Endothelial cell of umbilical vein (primary cell): ENCODE measurements around the gene PRDM2. TPM values are rescaled to one million over a fixed set of nuclear protein-coding genes. Genes with fewer than 3 reads are reported as not detected.

Experiments used
- BruUV-seq: library from RNA; stranded (reverse); fragments of 400-500 nt; replicated peaks from 2 replicates; lab custom pipeline; 2021; lab: Mats Ljungman, UMichigan
- CTCF ChIA-PET: fragments of 300-600, 350-600 bp; sonication (Branson Sonifier 250); formaldehyde crosslinking; loops from one replicate; lab custom pipeline; 2021; ENCODE audit warnings: antibody characterized with exemption, inconsistent platforms; lab: Charles Lee
- POLR2A ChIA-PET: fragments of 300-600, 350-600 bp; sonication (Branson Sonifier 250); formaldehyde crosslinking; loops from one replicate; lab custom pipeline; 2021; ENCODE audit warnings: antibody characterized with exemption, inconsistent platforms; lab: Charles Lee
- DNase-seq: peaks from one replicate; pipeline ENCODE4 v3.0.0-alpha.2; 2011; ENCODE audit warnings: low read depth, low spot score
- FAIRE-seq: peaks from 2 replicates; lab custom pipeline; 2011; peaks lifted over from hg19 to GRCh38; lab: Jason Lieb, UNC
- H2AFZ ChIP-seq: 2 replicates; pipeline ENCODE4 v1.6.0; 2012; ENCODE audit warnings: low read depth, low read length, control low read depth, inconsistent platforms
- H3K27ac ChIP-seq: 2 replicates; pipeline ENCODE4 v1.5.1; 2011; ENCODE audit warnings: low read depth, mild to moderate bottlenecking, control low read depth, low read length, moderate library complexity; ENCODE audit not compliant: insufficient read depth
- H3K27me3 ChIP-seq, 2 experiments: 2 replicates each; pipeline versions ENCODE4 v1.6.0 to v1.6.1; 2011; ENCODE audit warnings: low read length in 2 of 2, mixed read lengths in 1 of 2; ENCODE audit not compliant: control insufficient read depth in 2 of 2, insufficient read depth in 2 of 2
- H3K36me3 ChIP-seq, 2 experiments: 2 replicates in 1 of 2; 3 replicates in 1 of 2; pipeline ENCODE4 v1.5.1; 2011; ENCODE audit warnings: low read length in 2 of 2, mild to moderate bottlenecking in 1 of 2, moderate library complexity in 1 of 2; ENCODE audit not compliant: control insufficient read depth in 2 of 2, insufficient read depth in 2 of 2; ENCODE audit errors: extremely low read depth in 1 of 2
- H3K4me1 ChIP-seq: 3 replicates; pipeline ENCODE4 v1.5.1; 2011; ENCODE audit warnings: mild to moderate bottlenecking, low read length; ENCODE audit not compliant: control insufficient read depth, insufficient read depth; ENCODE audit errors: extremely low read depth
- H3K4me2 ChIP-seq: 2 replicates; pipeline ENCODE4 v1.6.1; 2011; ENCODE audit warnings: low read length, control low read depth, mixed read lengths; ENCODE audit not compliant: insufficient read depth
- H3K4me3 ChIP-seq, 3 experiments: fragments of 200-600 bp in 1 of 3; sonication (generic), shearing (Covaris generic) in 1 of 3; replicated peaks in 1 of 3; 2 replicates each; pipeline ENCODE4 v1.5.1; 2011 to 2016; ENCODE audit warnings: control low read depth in 3 of 3, low read length in 3 of 3, mild to moderate bottlenecking in 2 of 3, inconsistent platforms in 1 of 3, low read depth in 1 of 3, moderate library complexity in 1 of 3; ENCODE audit not compliant: insufficient read depth in 1 of 3
- H3K79me2 ChIP-seq: 2 replicates; pipeline ENCODE4 v1.6.0; 2012; ENCODE audit warnings: low read length, inconsistent platforms; ENCODE audit not compliant: control insufficient read depth, insufficient read depth
- H3K9ac ChIP-seq: replicated peaks from 2 replicates; pipeline ENCODE3; 2011; ENCODE audit warnings: low read length, control low read depth; ENCODE audit not compliant: insufficient read depth; ENCODE audit errors: extremely low read depth
- H3K9me1 ChIP-seq: replicated peaks from 3 replicates; pipeline ENCODE4 v1.6.0; 2011; ENCODE audit warnings: mild to moderate bottlenecking, low read length; ENCODE audit not compliant: control insufficient read depth, insufficient read depth; ENCODE audit errors: extremely low read depth
- H3K9me3 ChIP-seq: replicated peaks from 2 replicates; pipeline ENCODE4 v1.5.1; 2012; ENCODE audit warnings: low read length, inconsistent platforms; ENCODE audit not compliant: control insufficient read depth, insufficient read depth
- H4K20me1 ChIP-seq: replicated peaks from 2 replicates; pipeline ENCODE3; 2011; ENCODE audit warnings: mild to moderate bottlenecking, low read length; ENCODE audit not compliant: control insufficient read depth, insufficient read depth; ENCODE audit errors: extremely low read depth
- EZH2 ChIP-seq: IDR thresholded peaks from 2 replicates; pipeline ENCODE4 v1.6.1; 2012; ENCODE audit warnings: borderline replicate concordance, low read depth, mild to moderate bottlenecking, moderate library complexity, low read length, inconsistent platforms; ENCODE audit not compliant: severe bottlenecking
- FOS ChIP-seq: IDR thresholded peaks from 2 replicates; pipeline ENCODE4 v1.6.1; 2011; ENCODE audit warnings: mild to moderate bottlenecking, low read length, moderate library complexity, borderline replicate concordance; ENCODE audit not compliant: insufficient read depth
- GATA2 ChIP-seq: IDR thresholded peaks from 2 replicates; pipeline ENCODE4 v1.7.0; 2011; ENCODE audit warnings: low read depth, mild to moderate bottlenecking, moderate library complexity, mixed read lengths, low read length; ENCODE audit not compliant: insufficient read length, insufficient read depth
- JUN ChIP-seq: IDR thresholded peaks from 2 replicates; pipeline ENCODE4 v1.6.1; 2011; ENCODE audit warnings: borderline replicate concordance, low read depth; ENCODE audit not compliant: insufficient read length, insufficient read depth
- MYC ChIP-seq: IDR thresholded peaks from one replicate; pipeline ENCODE4 v1.6.1; 2011; ENCODE audit warnings: mild to moderate bottlenecking, low read depth, low read length
- POLR2A ChIP-seq: IDR thresholded peaks from 2 replicates; pipeline ENCODE4 v1.6.1; 2012; ENCODE audit warnings: low read depth, mild to moderate bottlenecking, control low read depth, low read length
- POLR2AphosphoS5 ChIP-seq: IDR thresholded peaks from 2 replicates; pipeline ENCODE4 v1.6.1; 2012; ENCODE audit warnings: low read depth, mild to moderate bottlenecking, control low read depth, low read length, moderate library complexity; ENCODE audit not compliant: insufficient read depth
- dilution Hi-C: fragments of 300-500 bp; cut with MboI; formaldehyde crosslinking; loops from one replicate; pipeline ENCODE4 v1.15.0; 2019; ENCODE audit warnings: low sequenced_read_pairs; ENCODE audit not compliant: extremely low pct_ligation_motif_present
- intact Hi-C: fragments of 100-400 bp; cut with micrococcal nuclease; formaldehyde crosslinking; loops from one replicate; pipeline ENCODE4 v1.10.0; 2022
- polyA plus RNA-seq, 4 experiments: library from polyadenylated mRNA; depleted of rRNA in 3 of 4; stranded (reverse) in 3 of 4; unstranded in 1 of 4; fragments of >200 nt; gene quantifications; 2 replicates each; pipeline versions ENCODE4 v1.2.1 to v1.2.3, GENCODE V29; 2011 to 2012; ENCODE audit warnings: missing spikeins in 1 of 4
- total RNA-seq: library from RNA; stranded (reverse); gene quantifications from 2 replicates; pipeline ENCODE4 v1.2.3, GENCODE V29; 2021
- TF ChIP-seq, protein P1 (sequence below), 2 donors: IDR thresholded peaks; 1 replicate in 1 of 2; 2 replicates in 1 of 2; pipeline ENCODE4 v1.5.1; 2011; ENCODE audit warnings: low read length in 2 of 2, mild to moderate bottlenecking in 2 of 2, moderate library complexity in 2 of 2, control low read depth in 1 of 2, inconsistent platforms in 1 of 2, low read depth in 1 of 2; ENCODE audit not compliant: insufficient read depth in 1 of 2; ENCODE audit errors: extremely low read depth in 1 of 2
- TF ChIP-seq, protein P2 (sequence below): IDR thresholded peaks from 2 replicates; pipeline ENCODE4 v1.6.1; 2011; ENCODE audit not compliant: insufficient read depth, insufficient read length

PRDM2 gene
- total and polyA plus RNA-seq, 2 donors (not counting 3 experiments of a cell fraction or from before 2014, with no cell fraction given) = 11.3 to 35.7 TPM

DNA sequence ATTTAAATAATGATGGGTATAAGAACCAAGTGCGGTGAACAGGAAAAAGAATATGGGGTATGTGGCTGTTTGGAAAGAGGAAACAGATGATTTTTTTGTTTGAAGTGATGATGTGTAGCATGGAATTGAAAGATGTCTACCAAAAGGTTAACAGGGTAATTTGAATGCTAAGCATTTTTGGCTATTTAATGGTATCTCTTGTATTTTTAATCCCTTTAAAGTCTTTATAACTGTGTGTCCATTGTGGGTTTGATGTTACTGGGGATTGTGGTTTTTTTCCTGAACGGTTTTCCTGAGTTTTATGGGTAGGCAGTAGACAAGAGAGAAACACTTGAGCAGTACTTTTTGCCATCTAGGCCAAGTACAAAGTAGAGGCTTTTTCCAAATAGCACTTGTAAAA lies 63.2 kb downstream of the PRDM2 start:
- Histone ChIP-seq H3K9ac (no peak overlapping the region), H3K4me2 (no peak overlapping the region), H3K27ac (no peak overlapping the region), H2AFZ (no peak overlapping the region), H3K9me1 (peaks cover 3% of the 10 kb centered on the region), H3K79me2 (peaks cover 98% of the 10 kb centered on the region), H3K27me3 (no peaks in the 10 kb centered on the region), H3K9me3 (no peaks in the 10 kb centered on the region), H3K4me3 (no peak overlapping the region), H3K36me3 (no peaks in the 10 kb centered on the region), H3K4me1 (no peaks in the 10 kb centered on the region), H4K20me1 (peaks cover 12% of the 10 kb centered on the region)
- POLR2A ChIA-PET = no interaction called here
- FAIRE-seq (no peak), DNase-seq (no peak)
- intact Hi-C loops = no loop called here
- CTCF ChIA-PET = no interaction called here
- TF ChIP-seq FOS = no peak
- TF ChIP-seq GATA2 = no peak
- TF ChIP-seq JUN = no peak
- TF ChIP-seq, protein P1, sequence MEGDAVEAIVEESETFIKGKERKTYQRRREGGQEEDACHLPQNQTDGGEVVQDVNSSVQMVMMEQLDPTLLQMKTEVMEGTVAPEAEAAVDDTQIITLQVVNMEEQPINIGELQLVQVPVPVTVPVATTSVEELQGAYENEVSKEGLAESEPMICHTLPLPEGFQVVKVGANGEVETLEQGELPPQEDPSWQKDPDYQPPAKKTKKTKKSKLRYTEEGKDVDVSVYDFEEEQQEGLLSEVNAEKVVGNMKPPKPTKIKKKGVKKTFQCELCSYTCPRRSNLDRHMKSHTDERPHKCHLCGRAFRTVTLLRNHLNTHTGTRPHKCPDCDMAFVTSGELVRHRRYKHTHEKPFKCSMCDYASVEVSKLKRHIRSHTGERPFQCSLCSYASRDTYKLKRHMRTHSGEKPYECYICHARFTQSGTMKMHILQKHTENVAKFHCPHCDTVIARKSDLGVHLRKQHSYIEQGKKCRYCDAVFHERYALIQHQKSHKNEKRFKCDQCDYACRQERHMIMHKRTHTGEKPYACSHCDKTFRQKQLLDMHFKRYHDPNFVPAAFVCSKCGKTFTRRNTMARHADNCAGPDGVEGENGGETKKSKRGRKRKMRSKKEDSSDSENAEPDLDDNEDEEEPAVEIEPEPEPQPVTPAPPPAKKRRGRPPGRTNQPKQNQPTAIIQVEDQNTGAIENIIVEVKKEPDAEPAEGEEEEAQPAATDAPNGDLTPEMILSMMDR (IDR thresholded peaks at IDR 0.05; ENCODE audit: extremely low read depth in 1 of 2, insufficient read depth in 1 of 2, low read depth in 1 of 2, low read length in 2 of 2) = no peak
- TF ChIP-seq POLR2AphosphoS5 = no peak
- TF ChIP-seq, protein P2, sequence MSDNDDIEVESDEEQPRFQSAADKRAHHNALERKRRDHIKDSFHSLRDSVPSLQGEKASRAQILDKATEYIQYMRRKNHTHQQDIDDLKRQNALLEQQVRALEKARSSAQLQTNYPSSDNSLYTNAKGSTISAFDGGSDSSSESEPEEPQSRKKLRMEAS = no peak
- no peak for TF ChIP-seq MYC
- TF ChIP-seq POLR2A = no peak
- TF ChIP-seq EZH2 = no peak
- dilution Hi-C loops = no loop called here
- no TSS peak for BruUV-seq
